GM12891 (cell line): Measurements from ENCODE around the gene KRT24. TPM values are rescaled to one million over a fixed set of nuclear protein-coding genes. Genes with fewer than 3 reads are reported as not detected.
"Not testable (repeated sequence)": the region's sequence is repeated elsewhere in the genome, so short reads cannot be mapped to it uniquely, and the experiment has no call there.

ENCODE experiments used
- DNase-seq: peaks from one replicate; pipeline ENCODE4 v3.0.0; 2011; ENCODE audit warnings: low spot score; ENCODE audit not compliant: insufficient read length
- FAIRE-seq: peaks from 2 replicates; lab custom pipeline; 2011; peaks lifted over from hg19 to GRCh38; lab: Jason Lieb, UNC
- PAX5 ChIP-seq: IDR thresholded peaks from 2 replicates; pipeline ENCODE4 v1.6.1; 2011; ENCODE audit warnings: low read length, moderate library complexity, mild to moderate bottlenecking; ENCODE audit not compliant: insufficient read depth, severe bottlenecking
- POLR2A ChIP-seq: IDR thresholded peaks from 2 replicates; pipeline ENCODE4 v1.6.1; 2011; ENCODE audit warnings: low read depth, low read length, control low read depth
- POLR2AphosphoS5 ChIP-seq: IDR thresholded peaks from 2 replicates; pipeline ENCODE4 v1.6.1; 2011; ENCODE audit warnings: low read depth, low read length, control low read depth
- POU2F2 ChIP-seq: IDR thresholded peaks from 2 replicates; pipeline ENCODE4 v1.6.1; 2011; ENCODE audit warnings: low read depth, mild to moderate bottlenecking, control low read depth, low read length, moderate library complexity
- SPI1 ChIP-seq: IDR thresholded peaks from 2 replicates; pipeline ENCODE4 v1.6.1; 2011; ENCODE audit warnings: low read depth, low read length, control low read depth
- TAF1 ChIP-seq: IDR thresholded peaks from 2 replicates; pipeline ENCODE4 v1.6.1; 2011; ENCODE audit warnings: low read depth, low read length, control low read depth
- polyA plus RNA-seq: library from polyadenylated mRNA; unstranded; fragments of >200 nt; gene quantifications from one replicate; pipeline ENCODE4 v1.2.1, GENCODE V29; 2012; ENCODE audit warnings: low read depth, missing spikeins, inconsistent platforms; ENCODE audit not compliant: missing spikeins

Gene KRT24
- not detected for polyA plus RNA-seq

DNA sequence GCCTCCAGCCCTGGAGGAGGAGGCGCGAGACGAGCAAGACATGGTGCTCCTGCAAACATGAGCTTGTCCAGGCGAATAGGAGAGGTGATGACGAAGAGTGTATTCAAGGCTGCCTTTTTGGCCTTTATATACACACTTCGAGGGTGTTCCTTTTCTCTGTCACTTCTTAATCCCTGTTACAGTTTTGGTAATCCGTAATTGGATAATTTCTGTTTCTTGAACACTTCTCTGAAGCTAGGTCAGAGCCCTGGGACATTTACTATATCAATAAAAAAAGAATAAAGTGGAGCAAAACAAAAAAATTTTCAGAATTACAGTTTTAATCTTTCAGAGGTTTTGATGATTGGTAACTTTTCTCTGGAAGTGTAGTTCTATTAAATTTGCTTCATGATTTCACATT, at the start of gene KRT24:
KRT24 (minus strand) TSS at position 101 of the 400 bp plus-strand sequence; CDS start at position 42, 59 bp downstream.
- DNase-seq (no peak), FAIRE-seq (no peak)
- no peak for TF ChIP-seq POU2F2
- no peak for TF ChIP-seq POLR2AphosphoS5
- no peak for TF ChIP-seq SPI1
- no peak for TF ChIP-seq TAF1
- TF ChIP-seq POLR2A = no peak
- TF ChIP-seq PAX5 = no peak

GRCh38 chr17:40751065-40751464, 47.5 kb upstream of the KRT24 start:
- DNase-seq (no peak), FAIRE-seq (no peak)
- TF ChIP-seq POLR2A (no peak), SPI1 (no peak), POLR2AphosphoS5 (no peak), TAF1 (no peak), PAX5 (no peak), POU2F2 (no peak)

DNA sequence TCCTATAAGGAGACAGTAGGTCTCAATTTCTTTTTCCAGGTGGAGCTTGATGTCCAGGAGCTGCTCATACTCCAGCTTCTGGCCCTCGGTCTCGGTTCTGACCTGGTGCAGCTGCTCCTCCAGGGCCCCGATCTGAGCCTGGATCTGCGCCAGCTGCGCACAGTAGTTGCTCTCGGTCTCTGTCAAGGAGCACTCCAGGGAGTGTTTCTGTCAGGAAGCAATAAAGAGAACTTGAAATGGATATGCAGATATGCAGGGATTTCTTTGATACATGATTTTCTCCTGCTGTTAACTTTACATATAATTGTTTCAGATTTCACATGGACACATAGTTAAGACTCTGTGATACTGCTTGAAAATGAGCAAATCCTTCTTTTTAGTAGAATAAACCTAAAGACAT, 46.8 kb upstream of the KRT24 start:
- DNase-seq = no peak
- TF ChIP-seq SPI1 (no peak), POU2F2 (no peak), PAX5 (no peak), POLR2AphosphoS5 (no peak), POLR2A (no peak), TAF1 (no peak)
- no peak for FAIRE-seq

GRCh38 chr17:40748666-40749065, 45.1 kb upstream of the KRT24 start:
- DNase-seq, FAIRE-seq: not testable (repeated sequence)

GRCh38 chr17:40738553-40738952, 35.0 kb upstream of the KRT24 start:
- DNase-seq (no peak), FAIRE-seq (no peak)
- TF ChIP-seq TAF1 (no peak), POLR2A (no peak), POLR2AphosphoS5 (no peak), SPI1 (no peak), POU2F2 (no peak), PAX5 (no peak)

DNA sequence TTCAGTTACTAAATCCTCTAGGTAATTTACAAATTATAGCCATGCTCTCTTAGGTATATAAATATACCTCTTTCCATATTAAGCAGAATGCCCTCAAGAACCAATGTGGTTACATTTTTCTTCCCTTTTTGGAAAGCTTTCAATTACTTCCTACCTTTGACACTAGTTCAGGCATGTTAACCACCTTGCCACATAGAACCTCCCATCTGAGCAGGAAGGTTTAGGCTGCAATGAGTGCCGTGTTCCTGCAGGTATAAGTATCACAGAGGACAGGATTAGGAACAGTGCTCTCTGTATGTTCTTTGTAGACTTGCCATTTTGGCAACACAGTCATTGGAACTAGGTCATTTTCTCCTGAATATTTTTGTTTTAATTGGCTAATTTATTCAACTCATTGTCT, 31.5 kb upstream of the KRT24 start:
- FAIRE-seq = no peak

DNA sequence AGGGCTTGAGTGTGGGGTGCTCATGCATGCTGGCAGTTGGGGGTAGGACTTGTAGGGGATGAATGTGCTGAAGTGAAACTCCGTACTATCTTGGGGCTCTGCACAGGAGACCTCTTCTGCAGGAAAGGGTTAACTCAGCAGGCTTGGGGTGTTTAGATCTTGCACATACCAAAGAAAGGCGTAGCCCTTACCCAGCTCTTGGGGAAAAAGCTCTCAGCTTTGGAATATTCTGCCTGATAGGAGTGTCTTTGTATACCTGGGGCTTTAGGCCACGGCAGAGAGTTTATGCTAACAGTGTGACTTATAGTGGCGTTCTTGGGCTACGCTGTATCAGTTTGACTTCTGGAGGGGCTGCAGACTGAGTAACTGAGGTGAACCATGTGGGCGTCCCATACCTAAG, 30.5 kb upstream of the KRT24 start:
- FAIRE-seq (no peak), DNase-seq (no peak)
- TF ChIP-seq PAX5 (no peak), POU2F2 (no peak), TAF1 (no peak), POLR2A (no peak), SPI1 (no peak), POLR2AphosphoS5 (no peak)

More for the DNA sequence above, 31.5 kb upstream of the KRT24 start:
- DNase-seq = no peak
- no peak for TF ChIP-seq POLR2A
- no peak for TF ChIP-seq POU2F2
- no peak for TF ChIP-seq PAX5
- TF ChIP-seq TAF1 = no peak

DNA sequence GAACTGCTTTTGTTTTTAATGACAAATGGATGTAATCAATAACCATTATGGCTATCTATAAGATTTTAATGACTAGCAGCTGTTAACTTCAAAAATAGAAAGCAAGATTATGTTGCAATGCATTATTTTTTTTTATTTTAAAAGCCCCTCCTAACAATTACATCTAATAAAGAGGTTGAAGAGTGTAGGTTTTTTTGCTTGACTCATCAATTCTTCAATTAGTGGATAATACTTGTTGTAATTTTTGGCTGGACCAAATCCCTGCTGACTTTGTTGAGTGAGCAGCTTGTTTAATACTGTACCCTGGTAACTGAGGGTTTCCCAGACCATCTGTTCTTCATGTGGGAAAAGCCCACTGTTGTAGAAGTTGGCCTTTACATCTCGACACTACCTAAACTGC, 27.4 kb upstream of the KRT24 start:
- DNase-seq (no peak), FAIRE-seq (no peak)
- TF ChIP-seq SPI1 = no peak
- no peak for TF ChIP-seq POU2F2
- TF ChIP-seq PAX5 = no peak
- no peak for TF ChIP-seq TAF1
- TF ChIP-seq POLR2A = no peak
- TF ChIP-seq POLR2AphosphoS5 = no peak

- TF ChIP-seq PAX5 (peak; percentile 70), SPI1 (no peak)
- DNase-seq = peak; percentile 29
- peak; percentile 52 for FAIRE-seq
Observed at GRCh38 chr17:40727447-40728231, 24.1 kb upstream of the KRT24 start.

DNA sequence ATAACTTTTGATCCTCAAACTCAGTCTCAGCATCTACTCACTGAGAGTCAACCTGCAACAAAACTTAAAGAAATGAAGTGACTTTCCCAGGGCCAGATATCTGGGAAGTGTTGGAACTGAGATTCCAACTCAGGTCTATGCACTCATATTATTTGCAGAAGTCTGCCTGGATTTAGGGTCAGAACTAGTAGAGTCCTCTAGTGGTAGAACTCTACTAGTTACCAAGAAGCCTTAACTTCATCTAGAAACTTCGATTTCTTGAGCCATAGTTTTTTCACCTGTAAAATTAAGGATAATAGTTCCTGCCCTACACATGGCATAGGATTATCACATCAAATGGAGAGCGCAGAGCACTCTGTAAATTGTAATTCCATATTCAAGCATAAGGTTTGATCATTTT, 23.4 kb upstream of the KRT24 start:
- FAIRE-seq (no peak), DNase-seq (no peak)
- no peak for TF ChIP-seq POU2F2
- no peak for TF ChIP-seq POLR2A
- no peak for TF ChIP-seq PAX5
- TF ChIP-seq SPI1 = no peak
- TF ChIP-seq TAF1 = no peak
- TF ChIP-seq POLR2AphosphoS5 = no peak

- no peak for DNase-seq
- no peak for FAIRE-seq
- TF ChIP-seq PAX5 (no peak), POLR2A (no peak)
Observed at GRCh38 chr17:40724656-40725055, 21.1 kb upstream of the KRT24 start.
